ENCODE measurements around the gene MOB1B.

The MOB1B gene

GRCh38 chr4:70915036-70915815, 13.1 kb downstream of the MOB1B start:
- DNase-seq: no peak

DNA sequence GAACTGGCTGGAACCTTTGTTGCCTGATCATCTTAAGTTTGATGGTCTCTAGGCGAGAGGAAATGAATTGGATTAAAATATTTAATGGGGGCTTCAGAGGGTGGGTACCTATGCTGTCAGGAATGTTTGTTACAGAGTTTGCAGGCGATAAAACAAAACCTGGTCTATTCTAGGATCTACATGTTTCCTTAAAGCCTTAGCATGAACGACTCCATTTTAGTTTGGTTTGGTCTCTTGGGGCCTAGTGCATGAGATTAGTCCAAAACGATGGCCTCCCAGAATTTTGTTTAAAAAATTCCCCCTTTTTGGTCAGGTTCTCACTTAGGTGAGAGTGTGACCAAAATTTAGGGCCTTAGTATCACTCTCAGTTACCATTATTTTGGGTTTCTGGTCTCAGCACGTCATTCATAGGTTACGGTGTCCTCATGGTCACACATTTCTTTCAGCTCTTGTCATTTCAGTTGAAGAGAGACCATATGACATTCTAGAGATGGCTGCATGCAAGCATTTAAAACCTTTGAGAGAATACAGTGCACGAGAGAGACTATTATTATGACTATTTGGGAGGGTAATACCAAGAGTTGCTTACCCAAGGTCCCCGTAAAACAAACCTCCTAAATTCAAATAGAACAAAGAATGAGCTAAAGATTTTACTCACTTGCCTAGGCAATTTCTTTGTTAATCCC, 13.8 kb downstream of the MOB1B start:
- DNase-seq: no peak

DNA sequence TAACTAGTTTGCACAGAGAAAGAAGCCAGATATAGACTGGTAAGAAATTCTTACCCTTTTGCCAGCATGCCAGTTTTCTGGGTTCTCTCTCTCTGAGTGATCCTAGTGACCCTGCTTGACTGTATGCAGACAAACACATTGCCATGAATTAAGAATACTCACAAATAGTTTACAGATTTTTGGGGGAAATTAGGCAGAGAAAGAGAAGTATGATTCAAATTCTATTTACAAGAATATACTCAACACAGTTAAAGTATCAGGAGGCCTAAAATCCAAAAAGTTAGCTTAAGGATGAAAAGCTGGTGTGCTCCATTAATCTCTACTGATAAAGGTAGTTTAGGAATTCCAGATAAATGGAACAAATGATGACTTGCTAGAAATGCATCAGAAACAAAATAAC, 18.4 kb downstream of the MOB1B start:
- no peak for DNase-seq

- no peak for DNase-seq
Observed at GRCh38 chr4:70925418-70925817, 23.2 kb downstream of the MOB1B start.

DNA sequence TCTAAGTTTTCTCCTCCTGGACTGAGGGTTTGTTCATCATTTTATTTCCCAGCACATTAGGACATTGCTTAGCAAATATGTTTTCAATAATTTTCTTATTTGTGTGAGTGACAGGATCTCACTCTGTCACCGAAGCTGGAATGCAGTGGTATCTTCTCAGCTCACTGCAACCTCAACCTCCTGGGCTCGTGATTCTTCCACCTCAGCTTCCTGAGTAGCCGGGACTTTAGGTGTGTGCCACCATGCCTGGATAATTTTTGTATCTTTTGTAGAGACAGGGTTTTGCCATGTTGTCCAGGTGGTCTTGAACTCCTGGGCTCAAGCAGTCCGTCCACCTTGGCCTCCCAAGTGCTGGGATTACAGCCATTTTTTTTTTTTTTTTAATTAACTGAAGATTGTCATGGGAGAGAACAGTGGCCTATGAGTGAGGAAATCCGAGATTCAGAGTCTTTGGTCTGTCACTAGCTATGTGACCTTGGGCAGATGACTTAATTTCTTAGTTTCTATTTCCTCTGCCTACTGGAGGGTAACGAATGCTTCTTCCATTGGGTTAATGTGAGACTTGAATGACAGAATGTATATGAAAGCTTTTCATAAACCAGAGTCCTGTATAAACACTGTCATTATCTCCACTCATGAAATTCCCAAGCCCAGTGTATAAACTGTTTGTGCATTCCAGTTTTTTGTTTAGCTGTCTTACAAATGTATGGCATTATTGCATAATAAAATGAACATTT, 23.9 kb downstream of the MOB1B start:
- DNase-seq: no peak

- DNase-seq: no peak
Observed at GRCh38 chr4:70927502-70928137, 25.5 kb downstream of the MOB1B start.

DNA sequence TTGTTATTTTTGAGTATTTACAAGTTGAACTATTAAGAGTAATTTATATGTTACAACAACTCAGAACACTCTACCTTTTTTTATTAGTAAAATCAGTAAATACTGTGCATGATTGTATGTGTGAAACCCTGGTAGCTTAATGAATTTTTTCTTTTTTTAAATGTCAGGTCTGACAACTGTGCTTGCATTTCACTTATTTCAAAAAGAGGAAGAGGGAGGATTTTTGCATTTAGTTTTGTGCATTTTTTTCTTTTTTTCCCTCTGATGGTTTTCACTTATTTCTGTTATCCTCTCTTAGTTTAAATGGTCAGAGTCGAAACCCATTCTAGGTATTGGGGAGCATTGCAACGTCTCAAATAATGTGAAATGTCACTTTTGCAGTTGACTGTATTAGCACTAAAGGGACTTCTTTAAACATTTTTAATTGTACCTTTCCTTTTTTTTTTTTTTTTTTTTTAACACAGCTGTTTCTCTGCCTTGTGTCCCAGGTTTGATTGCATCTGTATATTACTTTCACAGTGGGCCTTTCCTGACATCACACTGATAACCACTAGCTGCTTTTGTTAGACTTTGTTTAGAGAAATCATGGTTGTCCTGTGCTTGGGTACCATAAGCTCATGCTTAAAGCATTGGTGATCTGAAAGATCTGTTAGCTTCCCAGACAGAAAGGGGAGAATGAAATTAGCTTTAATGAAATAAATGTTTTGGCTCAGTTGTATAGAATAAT, 28.5 kb downstream of the MOB1B start:
- no peak for DNase-seq

GRCh38 chr4:70931347-70931746, 29.2 kb downstream of the MOB1B start:
- no peak for DNase-seq

- DNase-seq: no peak
Observed at GRCh38 chr4:70932984-70933383, 30.8 kb downstream of the MOB1B start.

- no peak for DNase-seq
Observed at GRCh38 chr4:70935038-70935695, 33.0 kb downstream of the MOB1B start.

- no peak for DNase-seq
Observed at GRCh38 chr4:70936200-70936787, 34.1 kb downstream of the MOB1B start.

- DNase-seq: no peak
Observed at GRCh38 chr4:70938086-70938485, 35.9 kb downstream of the MOB1B start.

DNA sequence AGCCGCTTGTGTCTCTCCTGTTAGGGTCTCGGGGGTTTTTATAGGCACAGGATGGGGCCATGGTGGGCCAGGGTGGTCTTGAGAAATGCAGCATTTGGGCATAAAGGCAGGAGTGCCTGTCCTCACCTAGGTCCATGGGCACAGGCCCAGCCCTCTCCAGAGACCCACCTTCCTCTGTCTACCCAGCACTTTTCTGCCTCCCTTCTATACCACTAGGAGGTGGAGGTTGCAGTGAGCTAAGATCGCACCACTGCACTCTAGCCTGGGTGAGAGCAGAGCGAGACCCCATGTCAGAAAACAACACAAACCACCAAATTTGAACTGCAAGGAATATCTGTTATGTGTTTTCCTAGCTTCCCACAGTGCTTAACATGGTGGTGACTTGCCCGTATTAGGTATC, 38.0 kb downstream of the MOB1B start:
- DNase-seq: no peak

GRCh38 chr4:70943114-70943513, 40.9 kb downstream of the MOB1B start:
- DNase-seq: no peak

DNA sequence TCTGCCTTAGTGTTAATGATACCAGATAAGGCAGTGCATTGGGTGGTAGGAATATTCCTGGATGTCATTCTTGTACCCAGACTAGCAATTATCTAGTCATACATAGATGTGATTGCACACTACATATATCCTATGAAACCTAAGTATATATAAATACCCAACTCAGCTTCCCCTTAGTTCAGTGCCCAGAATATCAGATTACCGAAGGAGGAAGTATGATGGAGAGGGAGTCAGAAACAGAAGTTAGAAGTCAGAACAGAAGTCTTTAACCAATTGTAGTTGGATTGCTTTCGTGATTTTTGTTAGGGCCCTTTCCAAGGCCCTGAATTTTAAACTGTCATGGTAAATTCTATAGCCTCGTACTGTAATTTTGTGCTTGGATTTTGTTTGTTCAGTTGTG, 42.9 kb downstream of the MOB1B start:
- no peak for DNase-seq

- DNase-seq: no peak
Observed at GRCh38 chr4:70945452-70946055, 43.4 kb downstream of the MOB1B start.

GRCh38 chr4:70946939-70947338, 44.8 kb downstream of the MOB1B start:
- DNase-seq: no peak

GRCh38 chr4:70948665-70949260, 46.6 kb downstream of the MOB1B start:
- no peak for DNase-seq

DNA sequence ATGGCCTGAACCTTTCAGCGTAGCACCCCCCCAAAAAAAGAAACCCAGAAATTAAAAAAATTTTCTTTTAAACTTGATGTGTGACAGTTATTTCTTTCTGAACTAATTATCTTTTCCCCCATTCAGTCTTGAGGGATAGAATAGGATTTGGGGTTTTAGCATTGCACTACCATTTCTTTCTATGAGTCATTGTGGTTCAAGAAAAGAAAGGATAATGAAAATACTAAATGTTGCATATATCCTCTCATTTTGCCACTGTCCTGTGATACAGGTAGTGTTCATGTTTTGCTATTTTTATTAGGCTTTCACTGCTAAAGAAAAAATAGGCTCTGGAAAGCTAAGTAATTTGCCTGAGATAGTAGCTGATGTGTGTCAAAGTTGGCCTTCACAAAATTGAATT, 51.9 kb downstream of the MOB1B start:
- DNase-seq: no peak

- no peak for DNase-seq
Observed at GRCh38 chr4:70956549-70957210, 54.5 kb downstream of the MOB1B start.

Data from activated CD4-positive, CD25-positive, alpha-beta regulatory T cell (primary cell).